CD4-positive, alpha-beta T cell treated with Interleukin-4 for 4 hours (primary cell): ENCODE results near the gene MTURN.
A peak's percentile ranks its signal among the peaks of the same experiment; 100 is the strongest.

Experiments used
- DNase-seq: peaks from one replicate; pipeline ENCODE4 v3.0.0-alpha.2; 2020

MTURN gene

DNA sequence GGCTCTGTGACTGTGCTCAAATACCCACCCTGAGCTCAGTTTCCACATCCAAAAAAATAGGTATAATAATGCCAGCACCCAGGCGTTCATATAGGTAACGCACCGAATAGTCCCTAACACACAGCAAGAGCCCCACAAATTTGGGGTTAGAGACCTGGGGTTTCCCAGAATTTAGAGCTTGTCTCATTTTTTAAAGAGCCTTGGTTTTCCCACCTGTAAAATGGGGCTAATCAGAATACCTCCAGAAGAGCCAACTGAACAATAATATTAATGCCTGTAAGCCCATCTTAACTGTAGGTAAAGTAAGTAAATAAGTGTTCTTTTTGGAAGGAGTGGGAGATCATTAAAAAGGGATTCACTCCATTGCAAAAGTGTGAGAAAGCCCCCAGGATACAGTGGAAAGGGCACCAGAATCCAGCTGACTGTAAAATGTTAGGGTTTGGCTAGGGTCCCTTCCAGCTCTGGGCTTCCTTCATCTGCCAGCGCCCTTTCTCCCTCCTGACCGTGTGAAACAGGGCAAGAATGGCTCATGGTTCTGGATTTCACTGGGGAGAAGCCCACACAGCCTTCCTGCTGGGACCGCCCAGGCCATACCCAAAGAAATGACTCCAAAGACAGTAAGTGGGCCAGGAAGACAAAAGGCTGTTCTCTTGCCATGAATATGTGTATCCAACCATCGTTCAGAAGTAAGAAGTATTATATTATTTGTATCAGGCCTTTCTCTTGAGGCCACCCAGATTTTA, 2.1 kb downstream of the MTURN start:
- no peak for DNase-seq

- no peak for DNase-seq
Observed at GRCh38 chr7:30139836-30140384, 5.1 kb downstream of the MTURN start.

GRCh38 chr7:30140456-30140855, 5.7 kb downstream of the MTURN start:
- DNase-seq = no peak

DNA sequence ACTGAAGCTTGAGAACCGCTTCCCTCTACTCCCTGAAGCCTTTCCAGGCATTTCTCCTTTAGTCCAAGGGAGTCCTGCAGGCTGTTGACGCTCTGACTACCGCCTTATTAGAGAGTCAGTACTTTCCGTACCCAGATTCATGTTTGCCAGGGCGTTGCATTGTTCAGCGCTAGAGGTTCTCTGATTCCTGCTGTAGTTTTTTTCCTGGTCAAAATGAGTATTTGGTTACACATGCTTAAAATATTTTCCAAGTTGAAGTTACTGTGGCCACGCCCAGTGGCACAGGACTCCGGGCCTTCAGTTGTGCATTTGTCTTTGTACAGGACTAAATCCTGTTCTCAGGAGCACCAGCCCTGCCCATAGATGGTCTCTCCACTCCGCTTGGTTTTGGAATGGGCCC, 7.9 kb downstream of the MTURN start:
- DNase-seq = no peak

DNA sequence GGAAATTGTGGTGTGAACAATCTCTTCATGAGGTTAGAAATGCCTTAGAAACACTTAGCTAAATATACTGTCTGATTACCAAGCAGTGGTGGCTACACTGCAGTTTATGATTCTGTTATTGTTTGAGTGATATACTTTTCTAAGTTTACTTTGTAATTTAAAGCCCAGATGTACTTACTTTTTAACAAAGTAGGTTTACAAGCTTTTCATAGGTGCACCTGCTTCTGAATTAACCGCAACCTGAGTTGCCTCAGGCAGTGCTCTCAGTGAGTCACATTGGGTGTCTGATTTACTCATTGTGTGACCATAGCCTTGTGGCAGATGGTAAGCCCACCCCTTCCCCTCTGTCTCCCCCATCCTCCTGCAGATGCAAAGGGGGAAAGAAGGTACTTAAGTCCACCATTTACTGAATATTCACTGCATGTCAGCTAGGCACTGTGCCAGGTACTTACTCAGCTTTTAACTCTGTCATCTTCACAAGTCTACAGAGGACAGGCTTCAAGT, 9.0 kb downstream of the MTURN start:
- DNase-seq = peak; percentile 20

- no peak for DNase-seq
Observed at GRCh38 chr7:30144657-30145306, 10.0 kb downstream of the MTURN start.

DNA sequence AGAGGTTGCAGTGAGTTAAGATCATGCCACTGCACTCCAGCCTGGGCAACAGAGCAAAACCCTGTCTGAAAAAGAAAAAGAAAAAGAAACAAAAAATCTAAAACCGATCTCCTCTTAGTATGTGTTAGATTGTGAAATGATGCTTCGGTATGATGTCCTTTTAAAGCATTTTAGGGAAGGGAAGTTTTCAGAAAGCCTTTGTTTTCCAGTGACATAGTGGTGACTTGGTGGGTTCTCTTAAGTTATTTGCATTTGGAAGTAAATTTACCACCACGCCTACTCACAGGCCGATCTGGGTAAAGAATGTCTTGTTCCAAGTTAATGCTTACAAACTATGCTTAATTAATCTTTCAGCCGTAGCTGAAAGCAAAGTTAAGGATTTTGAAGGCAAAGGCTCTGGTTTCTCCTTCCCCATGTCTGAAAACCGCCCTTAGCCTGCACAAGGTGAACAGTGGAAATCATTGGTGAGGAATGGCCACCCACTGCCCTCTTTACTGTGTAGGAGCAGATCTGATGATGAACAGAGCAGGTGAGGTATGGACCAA, 10.7 kb downstream of the MTURN start:
- no peak for DNase-seq

GRCh38 chr7:30146127-30146612, 11.4 kb downstream of the MTURN start:
- peak; percentile 32 for DNase-seq

- no peak for DNase-seq
Observed at GRCh38 chr7:30147223-30147622, 12.4 kb downstream of the MTURN start.

DNA sequence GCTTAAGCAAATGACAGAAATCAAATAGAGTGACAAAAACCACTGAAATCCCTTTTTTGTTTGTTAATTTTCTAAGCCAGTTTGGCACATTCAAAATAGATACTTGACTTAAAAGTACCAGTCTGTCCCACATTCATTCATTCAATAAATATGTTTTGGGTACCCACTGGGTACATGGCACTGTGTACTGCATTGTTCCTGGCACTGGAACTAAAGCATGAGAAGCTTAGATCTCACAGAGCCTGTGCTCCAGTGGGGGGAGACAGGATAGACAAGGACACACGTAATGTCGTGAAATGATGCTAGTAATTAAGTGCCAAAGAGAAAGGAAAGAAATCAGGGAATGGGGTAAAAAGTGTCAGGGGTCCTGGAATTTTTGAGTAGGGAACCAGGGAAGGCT, 13.0 kb downstream of the MTURN start:
- no peak for DNase-seq

GRCh38 chr7:30148426-30148825, 13.6 kb downstream of the MTURN start:
- DNase-seq = no peak

GRCh38 chr7:30148951-30149459, 14.2 kb downstream of the MTURN start:
- DNase-seq = peak; percentile 24

DNA sequence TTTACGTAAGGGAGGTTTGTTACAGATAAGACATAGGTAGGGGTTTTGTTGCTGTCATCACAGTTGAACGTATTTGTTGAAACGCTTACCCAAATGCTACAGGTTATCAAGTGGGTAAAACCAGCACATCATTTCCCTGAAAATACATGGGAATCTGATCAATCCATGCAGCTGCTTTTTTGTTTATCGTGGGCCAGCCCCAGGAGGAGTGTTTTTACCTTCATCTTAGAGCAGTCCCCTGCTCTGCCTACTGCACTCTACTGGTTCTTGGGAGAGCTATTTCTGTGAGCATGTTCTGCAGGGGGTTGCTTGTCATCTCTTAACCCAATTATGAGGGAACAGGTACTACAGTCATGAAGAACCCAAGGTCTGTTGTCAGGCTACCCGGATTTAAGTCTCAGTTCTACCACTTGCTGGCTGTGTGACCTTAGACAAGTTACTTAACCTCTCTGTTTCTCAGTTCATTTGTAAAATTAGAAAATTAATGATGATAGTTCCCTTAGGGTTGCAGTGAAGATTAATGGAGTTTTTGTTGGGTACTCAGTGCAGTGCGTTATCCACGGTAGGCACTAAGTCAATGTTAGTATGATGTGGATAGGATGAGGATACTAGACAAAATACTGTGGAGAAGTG, 15.0 kb downstream of the MTURN start:
- DNase-seq = no peak

GRCh38 chr7:30150711-30151110, 15.9 kb downstream of the MTURN start:
- DNase-seq = no peak

GRCh38 chr7:30154111-30154587, 19.4 kb downstream of the MTURN start:
- DNase-seq = no peak

DNA sequence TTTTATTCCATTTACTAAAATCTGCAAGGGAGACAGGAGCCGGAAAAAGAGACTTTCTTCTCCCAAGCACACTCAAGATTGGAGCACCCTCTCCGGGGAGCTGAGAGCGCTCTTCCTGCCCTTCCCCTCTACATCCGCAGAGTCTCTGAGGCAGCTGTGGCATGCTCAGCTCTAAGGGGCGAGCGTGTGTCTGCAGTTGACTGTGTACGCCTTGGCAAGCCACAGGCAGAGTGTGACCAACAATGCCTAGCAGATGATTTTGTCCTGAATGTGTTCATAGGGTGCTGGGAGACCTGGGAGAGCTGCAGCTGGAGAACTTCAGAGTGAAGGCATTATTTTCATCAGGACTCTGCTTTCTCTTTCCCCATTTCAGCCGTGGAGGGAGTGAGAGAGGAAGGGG, 20.7 kb downstream of the MTURN start:
- DNase-seq = no peak

- DNase-seq = peak; percentile 24
Observed at GRCh38 chr7:30157204-30157603, 22.4 kb downstream of the MTURN start.

DNA sequence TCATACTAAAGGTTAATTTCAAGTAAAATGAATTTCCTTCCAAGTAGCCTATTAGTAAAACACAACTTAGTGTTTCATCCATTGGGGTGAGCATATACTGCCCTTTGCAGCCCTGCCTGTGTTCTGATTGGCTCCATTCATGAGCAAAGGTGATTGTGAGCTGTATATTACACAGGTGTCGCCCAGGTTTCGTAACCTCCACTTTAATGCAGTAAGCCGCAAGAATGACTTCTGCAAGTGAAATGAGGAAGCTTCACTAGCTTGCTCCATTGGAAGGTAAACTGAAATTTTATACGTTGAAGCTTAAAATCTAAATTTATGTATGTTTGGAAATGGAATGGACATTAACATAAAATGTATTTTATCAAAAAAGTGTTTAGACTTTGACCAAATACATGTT, 24.4 kb downstream of the MTURN start:
- DNase-seq = no peak

DNA sequence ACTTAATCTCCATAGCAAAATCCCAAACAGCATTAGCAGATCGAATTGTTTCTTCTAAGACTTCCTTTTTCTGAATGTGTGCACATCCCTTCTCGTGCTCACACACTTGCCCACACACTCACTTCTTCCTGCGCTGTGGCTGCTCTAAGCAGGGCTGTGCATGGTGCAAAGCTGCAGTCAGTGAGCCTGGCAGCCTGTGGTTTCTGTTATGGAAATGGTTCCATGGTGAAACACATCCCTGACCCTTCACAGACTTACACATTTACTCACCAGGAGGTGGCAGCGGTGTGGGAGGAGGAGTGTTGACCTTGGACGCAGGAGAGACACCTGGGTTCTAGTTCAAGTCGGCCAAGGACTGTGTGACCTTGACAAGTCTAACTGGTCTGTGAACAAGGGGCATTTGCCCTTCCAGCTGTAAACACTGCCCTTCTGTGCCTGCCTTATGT, 24.9 kb downstream of the MTURN start:
- DNase-seq = peak; percentile 5

GRCh38 chr7:30160329-30160728, 25.5 kb downstream of the MTURN start:
- no peak for DNase-seq

- no peak for DNase-seq
Observed at GRCh38 chr7:30162133-30162532, 27.3 kb downstream of the MTURN start.

DNA sequence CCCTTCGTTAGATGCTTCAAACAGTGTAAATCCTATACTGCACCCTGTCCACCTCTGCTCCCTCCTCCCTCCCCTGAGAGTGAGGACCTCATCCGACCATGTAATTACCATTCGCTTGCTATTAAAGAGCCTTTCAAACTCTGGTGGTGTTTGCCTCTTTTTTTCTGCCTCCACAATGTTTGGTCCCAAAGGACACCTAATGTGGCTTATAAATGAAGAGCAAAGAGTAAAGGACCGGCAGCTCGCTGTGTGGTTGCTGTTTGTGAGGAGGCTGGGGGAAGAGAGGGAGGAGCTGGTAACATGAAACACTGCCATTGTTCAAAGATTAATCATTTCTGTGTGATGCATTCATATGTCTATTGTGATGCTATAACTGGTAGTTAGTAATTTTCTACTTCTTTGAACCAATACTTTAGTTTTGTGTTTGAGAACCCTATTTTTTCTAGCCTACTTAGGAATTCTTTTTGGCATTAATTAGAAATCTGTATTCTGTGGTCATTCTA, 27.9 kb downstream of the MTURN start:
- DNase-seq = peak; percentile 16
